Skin epidermis (tissue), 12 donors: ENCODE results near the gene UCHL1.
"Not testable (repeated sequence)": the region's sequence is repeated elsewhere in the genome, so short reads cannot be mapped to it uniquely, and the experiment has no call there.

Source experiments
- H3K27ac ChIP-seq, 21 experiments: fragments of 200-600 bp; sonication (generic) in 11 of 21; one replicate each; pipeline ENCODE4 v1.5.0; 2020; ENCODE audit warnings: mild to moderate bottlenecking in 3 of 21, inconsistent platforms in 2 of 21, moderate library complexity in 2 of 21
- H3K4me3 ChIP-seq, 7 experiments: fragments of 200-600 bp; sonication (generic) in 2 of 7; one replicate each; pipeline ENCODE4 v1.5.0; 2020; ENCODE audit warnings: inconsistent platforms in 2 of 7, mild to moderate bottlenecking in 2 of 7, moderate library complexity in 1 of 7

Gene UCHL1

DNA sequence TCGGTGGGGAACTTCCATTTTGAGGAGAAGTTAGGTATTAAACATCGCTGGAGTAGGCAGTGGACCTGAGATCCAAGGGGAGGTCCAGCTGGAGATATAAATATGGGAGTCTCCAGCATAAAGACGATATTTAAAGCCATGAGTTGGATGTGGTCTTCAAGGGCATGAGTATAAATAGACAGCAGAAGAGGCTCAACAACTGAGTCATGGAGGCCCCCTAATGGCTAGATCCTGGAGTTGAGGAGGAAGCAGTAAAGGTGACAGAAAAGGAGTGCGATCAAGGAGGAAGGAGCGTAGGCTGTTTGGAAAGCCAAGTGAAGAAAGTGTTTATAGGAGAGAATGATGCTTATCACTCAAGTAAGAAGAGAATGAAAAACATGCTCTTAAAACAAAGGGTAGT, 24.3 kb upstream of the UCHL1 start:
- H3K4me3 ChIP-seq, result no peak overlapping the region
- H3K27ac ChIP-seq, result no peak overlapping the region

DNA sequence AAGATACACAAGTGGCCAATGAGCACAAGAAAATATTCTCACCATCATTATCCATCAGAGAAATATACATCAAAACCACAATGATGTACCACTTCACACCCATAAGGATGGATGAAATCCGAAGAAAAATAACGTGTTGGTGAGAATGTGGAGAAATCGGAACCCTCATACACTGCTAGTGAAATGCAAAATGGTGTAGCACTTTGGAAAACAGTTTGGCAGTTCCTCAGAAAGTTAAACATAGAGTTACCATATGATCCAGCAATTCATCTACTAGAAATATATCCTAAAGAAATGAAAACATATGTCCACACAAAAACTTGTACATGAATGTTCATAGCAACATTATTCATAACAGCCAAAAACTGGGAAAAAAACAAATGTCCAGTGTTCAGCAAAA, 23.9 kb upstream of the UCHL1 start:
- H3K4me3 ChIP-seq, result no peak overlapping the region
- no peak overlapping the region for H3K27ac ChIP-seq

GRCh38 chr4:41236032-41236431, 20.7 kb upstream of the UCHL1 start:
- no peak overlapping the region for H3K4me3 ChIP-seq
- H3K27ac ChIP-seq, result no peak overlapping the region

DNA sequence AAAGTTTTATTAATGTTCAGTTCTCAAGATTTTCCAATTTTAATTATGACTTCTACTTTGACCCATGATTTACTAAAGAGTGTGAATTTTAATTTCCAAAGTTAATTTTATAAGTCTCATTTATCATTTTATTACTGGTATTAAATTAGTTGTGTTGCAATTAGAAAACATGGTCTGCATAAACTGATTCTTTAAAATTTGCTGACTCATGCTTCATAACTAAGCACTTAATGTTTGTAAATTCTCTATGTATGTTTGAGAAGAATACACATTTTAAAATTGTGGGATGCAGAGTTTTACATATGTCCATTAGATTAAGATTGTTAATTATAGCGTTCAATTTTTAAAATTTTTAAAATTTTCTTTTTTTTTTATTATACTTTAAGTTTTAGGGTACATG, 20.2 kb upstream of the UCHL1 start:
- Histone ChIP-seq H3K4me3 (no peak overlapping the region), H3K27ac (no peak overlapping the region)

DNA sequence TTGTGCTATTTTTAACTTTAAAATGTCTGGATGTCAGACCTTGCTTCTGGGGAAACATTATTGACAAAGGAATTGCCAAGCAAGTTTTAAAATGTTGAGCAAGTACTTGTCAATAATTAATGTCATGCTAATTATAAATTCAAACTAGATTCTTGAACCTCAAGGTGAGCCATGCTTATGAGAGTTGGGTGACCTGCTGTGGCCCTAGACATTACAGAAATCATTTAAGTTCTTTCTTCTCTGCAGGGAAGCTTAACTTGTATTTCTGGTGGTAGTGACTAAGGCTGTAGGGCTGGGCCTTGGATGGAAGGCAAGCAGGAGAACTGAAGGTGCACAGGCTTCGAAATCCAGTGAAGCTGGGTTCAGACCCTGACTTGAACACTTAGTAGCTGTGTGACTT, 14.8 kb upstream of the UCHL1 start:
- no peak overlapping the region for H3K4me3 ChIP-seq
- H3K27ac ChIP-seq, result no peak overlapping the region

GRCh38 chr4:41245983-41246382, 10.7 kb upstream of the UCHL1 start:
- Histone ChIP-seq H3K4me3 (no peak overlapping the region), H3K27ac (no peak overlapping the region)

DNA sequence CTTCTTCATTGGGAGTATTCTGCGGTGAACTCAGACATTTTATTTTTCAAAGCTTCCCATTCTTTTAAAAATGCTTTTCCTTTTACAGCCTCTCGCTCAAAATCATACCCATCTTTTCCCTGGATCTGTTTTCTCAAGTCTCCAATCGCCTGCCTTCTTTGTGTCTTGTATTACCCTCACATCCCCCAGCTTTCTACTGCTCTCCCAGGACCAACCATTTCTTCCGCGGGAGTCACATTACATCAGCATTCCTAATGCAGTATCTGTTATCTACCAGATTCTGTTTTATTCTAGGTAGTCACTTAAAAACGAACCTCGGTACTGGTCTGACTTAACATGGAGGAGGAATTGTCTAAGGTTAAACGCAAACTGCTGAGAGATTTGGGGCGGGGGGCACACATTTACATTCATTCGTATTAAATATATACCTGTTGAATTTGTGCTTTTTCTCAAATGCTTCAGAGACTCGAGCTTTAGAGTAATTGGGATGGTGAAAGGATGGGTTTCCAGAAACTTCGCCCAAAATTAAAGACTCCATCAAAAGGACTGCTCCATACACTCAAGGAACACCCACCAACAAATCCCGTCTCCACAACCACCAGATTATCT, 493 bp upstream of the UCHL1 start:
- no peak overlapping the region for H3K27ac ChIP-seq
- peak overlapping the region in 4 of 7 experiments; percentile 25 to 49 (median 42) for H3K4me3 ChIP-seq

GRCh38 chr4:41257257-41257901, 651 bp downstream of the UCHL1 start:
- Histone ChIP-seq H3K27ac (no peak overlapping the region), H3K4me3 (peak overlapping the region; percentile 25 to 49 (median 38))

GRCh38 chr4:41257906-41258305, 1.2 kb downstream of the UCHL1 start:
- Histone ChIP-seq H3K4me3 (peak overlapping the region; percentile 25 to 49 (median 38)), H3K27ac (no peak overlapping the region)

- Histone ChIP-seq H3K4me3 (no peak overlapping the region), H3K27ac (no peak overlapping the region)
These were observed 2.1 kb downstream of the UCHL1 start for GRCh38 chr4:41258783-41259182.

- no peak overlapping the region for H3K4me3 ChIP-seq
- H3K27ac ChIP-seq, result no peak overlapping the region
These were observed 3.5 kb downstream of the UCHL1 start for GRCh38 chr4:41260116-41260733.

- Histone ChIP-seq H3K4me3 (no peak overlapping the region), H3K27ac (no peak overlapping the region)
These were observed 5.5 kb downstream of the UCHL1 start for GRCh38 chr4:41262198-41262597.

- H3K27ac ChIP-seq, result no peak overlapping the region
- H3K4me3 ChIP-seq, result no peak overlapping the region
These were observed 7.5 kb downstream of the UCHL1 start for GRCh38 chr4:41264212-41264611.

DNA sequence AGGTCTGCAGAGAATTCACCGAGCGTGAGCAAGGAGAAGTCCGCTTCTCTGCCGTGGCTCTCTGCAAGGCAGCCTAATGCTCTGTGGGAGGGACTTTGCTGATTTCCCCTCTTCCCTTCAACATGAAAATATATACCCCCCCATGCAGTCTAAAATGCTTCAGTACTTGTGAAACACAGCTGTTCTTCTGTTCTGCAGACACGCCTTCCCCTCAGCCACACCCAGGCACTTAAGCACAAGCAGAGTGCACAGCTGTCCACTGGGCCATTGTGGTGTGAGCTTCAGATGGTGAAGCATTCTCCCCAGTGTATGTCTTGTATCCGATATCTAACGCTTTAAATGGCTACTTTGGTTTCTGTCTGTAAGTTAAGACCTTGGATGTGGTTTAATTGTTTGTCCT, 11.3 kb downstream of the UCHL1 start:
- Histone ChIP-seq H3K4me3 (no peak overlapping the region), H3K27ac (no peak overlapping the region)

- Histone ChIP-seq H3K4me3 (no peak overlapping the region), H3K27ac (no peak overlapping the region)
These were observed 12.2 kb downstream of the UCHL1 start for GRCh38 chr4:41268721-41269517.

DNA sequence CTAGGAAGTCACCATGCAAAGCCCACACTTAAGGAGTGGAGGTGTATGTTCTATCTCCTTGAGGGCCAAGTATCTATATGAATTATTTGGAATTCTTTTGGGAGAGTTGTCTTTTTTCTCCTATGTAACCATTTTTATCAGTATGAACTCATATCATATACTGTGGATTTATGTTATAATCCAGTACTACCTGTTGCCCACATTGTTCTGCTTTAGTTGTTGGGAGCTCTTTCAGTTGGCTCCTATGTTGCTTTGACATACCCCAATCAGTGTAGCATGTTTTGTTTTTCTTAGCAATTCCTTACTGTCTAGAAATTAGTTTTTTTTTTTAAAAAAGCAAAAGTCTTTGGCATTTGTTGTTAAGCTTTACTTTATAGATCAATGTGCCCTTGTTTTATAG, 13.0 kb downstream of the UCHL1 start:
- Histone ChIP-seq H3K4me3 (no peak overlapping the region), H3K27ac (no peak overlapping the region)

DNA sequence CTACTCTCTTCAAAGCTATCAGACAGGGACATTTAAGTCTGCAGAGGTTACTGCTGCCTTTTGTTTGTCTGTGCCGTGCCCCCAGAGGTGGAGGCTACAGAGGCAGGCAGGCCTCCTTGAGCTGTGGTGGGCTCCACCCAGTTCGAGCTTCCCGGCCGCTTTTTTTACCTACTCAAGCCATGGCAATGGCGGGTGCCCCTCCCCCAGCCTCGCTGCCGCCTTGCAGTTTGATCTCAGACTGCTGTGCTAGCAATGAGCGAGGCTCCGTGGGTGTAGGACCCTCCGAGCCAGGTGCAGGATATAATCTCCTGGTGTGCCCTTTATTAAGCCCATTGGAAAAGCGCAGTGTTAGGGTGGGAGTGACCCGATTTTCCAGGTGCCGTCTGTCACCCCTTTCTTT, 19.2 kb downstream of the UCHL1 start:
- H3K27ac ChIP-seq, H3K4me3 ChIP-seq: not testable (repeated sequence)

DNA sequence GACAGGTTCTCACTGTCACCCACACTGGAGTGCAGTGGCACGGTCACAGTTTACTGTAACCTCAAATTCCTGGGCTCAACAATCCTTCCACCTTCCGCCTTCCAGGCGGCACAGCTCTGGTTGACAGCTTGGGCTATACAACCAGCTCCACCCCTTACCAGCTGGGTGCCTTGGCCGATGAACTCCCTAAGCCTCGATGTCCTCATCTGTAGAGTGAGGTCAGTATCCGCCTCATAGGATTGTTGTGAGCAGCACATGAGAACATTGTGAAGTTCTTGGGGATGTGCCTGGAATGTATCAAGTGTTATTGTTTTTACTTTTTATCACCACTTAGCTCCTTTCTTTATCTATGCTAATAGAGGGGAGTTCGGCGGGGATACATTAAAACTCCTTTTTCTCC, 23.3 kb downstream of the UCHL1 start:
- Histone ChIP-seq H3K27ac (no peak overlapping the region), H3K4me3 (no peak overlapping the region)

DNA sequence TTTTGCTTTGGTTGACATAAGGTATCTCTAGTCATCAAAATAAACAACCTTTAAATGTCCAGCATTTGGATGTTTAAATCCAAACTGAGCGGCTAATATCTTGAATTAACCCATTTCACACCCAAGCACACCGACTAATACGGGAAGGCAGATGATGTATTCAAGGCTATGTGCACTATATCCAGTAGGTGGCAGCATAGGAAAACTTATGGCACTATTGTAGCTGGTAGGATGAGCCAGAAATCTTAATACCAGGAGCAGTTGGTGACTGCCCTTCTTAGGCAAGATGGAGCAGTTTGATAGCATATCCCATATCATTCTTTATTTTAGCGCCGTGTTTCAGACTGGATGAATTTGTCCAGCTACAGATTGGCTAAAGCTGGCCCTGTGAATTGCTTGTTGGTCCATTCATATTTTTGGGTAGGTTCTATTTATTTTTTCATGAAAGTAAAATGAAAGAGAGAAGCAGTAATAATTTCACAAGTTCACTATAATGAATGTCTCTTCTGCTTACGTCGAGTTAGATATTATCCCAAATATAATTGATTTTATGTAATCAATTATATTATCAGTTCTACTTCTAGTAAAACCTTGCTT, 24.4 kb downstream of the UCHL1 start:
- Histone ChIP-seq H3K27ac (no peak overlapping the region), H3K4me3 (no peak overlapping the region)

DNA sequence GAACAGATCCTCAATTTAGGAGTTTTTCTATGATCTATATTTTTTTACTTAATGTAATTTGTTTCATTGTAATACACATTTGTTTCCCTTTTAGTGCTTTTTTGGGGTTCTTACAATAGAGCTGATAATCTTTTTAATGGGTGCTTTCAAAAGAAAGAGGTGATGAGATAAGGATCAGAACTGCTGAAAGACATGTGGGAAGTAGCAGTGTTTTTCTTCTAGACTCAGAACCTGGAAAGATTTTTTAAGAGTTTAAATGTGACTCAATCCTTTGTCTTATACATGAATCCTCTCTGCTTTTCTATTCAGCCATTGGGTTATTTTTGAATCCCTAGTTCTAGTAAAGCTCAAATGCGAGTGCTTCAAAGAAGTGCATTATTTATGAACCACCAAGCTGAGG, 25.6 kb downstream of the UCHL1 start:
- Histone ChIP-seq H3K27ac (no peak overlapping the region), H3K4me3 (no peak overlapping the region)
